ENCODE data around the gene TSPYL6.
A peak's percentile ranks its signal among the peaks of the same experiment; 100 is the strongest.
"Not testable (repeated sequence)": the region's sequence is repeated elsewhere in the genome, so short reads cannot be mapped to it uniquely, and the experiment has no call there.

Gene TSPYL6

DNA sequence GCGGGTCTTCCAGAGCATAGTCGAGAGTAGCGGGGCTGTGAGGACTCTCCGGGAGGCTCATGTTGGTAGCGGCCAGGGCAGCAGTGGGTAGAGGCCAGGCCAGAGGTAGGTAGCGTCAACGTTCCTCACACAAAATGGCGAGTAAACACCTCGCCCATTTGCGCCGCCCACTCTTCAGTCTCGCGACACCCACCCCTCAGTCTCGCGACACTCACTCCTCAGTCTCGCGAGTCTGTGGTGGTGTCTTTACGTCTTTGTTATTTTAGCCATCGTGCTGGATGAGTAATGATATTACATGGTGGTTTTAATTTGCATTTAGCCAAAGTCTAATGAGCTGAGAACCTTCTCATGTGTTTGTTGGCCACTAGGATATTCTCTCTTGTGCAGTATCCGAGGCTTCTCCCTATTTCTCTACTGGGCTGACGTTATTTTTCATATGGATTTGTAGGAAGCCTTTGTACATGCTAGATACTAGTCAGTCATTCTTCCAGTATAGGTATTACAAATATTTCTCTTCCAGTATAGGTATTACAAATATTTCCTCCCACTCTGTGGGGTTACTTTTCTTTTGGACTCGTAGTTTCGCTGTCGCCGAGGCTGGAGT is at the start of gene TSPYL6:
TSPYL6 (minus strand) TSS at position 139 of the 604 bp plus-strand sequence; CDS start at position 61, 78 bp downstream.
- FAIRE-seq: no peak

DNA sequence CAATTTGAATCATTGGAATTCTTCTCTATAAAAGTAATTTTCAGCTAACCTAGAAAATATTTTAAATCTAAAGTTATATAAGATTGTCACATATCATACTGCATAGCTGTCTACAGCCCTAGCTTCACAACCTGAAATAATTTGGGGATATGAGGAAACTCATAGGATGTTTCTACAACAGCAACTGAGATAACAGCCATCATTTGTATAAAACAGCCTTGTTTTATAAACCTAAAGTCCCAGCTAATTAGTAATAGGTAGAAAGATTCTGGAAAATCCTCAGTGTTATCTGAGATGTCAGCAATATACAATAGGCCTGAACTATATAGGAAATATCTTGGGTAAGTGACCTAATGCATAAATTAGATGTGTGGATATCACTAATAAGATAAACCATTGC is 47.6 kb upstream of the TSPYL6 start:
- DNase-seq (ENCODE audit: low spot score) (no peak), FAIRE-seq (no peak)

More for the DNA sequence above, at the start of gene TSPYL6:
- DNase-seq (ENCODE audit: low spot score): no peak

DNA sequence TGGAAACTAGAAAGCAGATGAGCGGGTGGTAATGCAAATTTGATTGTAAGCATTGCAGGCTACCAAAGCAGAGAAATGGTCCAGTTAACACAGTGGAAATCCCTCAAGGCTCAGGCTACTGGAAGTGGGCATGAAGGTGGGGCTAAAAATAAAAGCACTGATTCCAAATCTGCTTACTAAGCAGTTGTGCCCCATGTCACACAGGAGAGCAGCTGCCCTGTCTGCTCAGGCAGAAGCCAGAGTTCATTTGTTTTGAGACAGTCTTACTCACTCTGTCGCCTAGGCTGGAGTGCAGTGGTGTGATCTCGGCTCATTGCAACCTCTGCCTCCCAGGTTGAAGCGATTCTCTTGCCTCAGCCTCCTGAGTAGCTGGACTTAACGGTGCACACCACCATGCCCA is 42.5 kb upstream of the TSPYL6 start:
- FAIRE-seq (no peak), DNase-seq (ENCODE audit: low spot score) (no peak)

DNA sequence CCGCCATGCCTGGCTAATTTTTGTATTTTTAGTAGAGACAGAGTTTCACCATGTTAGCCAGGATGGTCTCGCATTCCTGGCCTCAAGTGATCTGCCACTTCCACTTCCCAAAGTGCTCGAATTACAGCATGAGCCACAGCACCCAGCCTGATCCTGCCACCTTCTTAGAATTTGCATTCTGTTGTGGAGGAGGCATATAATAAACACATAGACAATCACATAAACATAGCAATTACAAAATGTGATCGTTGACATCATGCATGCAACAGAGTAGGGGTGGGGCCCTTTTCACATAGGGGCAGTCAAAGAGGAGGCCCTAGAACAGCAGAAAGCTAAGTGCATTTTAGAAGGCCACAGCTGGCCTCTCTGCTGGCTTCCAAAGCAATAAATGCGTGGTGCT is 39.9 kb upstream of the TSPYL6 start:
- DNase-seq (ENCODE audit: low spot score) (no peak), FAIRE-seq (no peak)

DNA sequence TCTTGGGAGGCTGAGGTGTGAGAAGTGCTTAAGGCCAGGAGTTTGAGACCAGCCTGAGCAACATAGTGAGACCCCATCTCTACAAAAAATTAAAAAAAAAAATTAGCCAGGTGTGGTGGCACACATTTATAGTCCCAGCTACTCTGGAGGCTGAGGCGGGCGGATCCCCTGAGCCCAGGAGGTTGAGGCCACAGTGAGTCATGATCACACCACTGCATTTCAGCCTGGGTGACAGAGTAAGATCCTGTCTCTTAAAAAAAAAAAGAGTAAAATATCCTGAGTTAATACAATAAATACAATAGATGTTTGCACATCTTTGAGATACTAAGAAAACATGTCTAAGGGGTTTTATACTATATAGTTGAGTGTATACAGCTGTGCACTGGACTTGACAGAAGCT is 38.6 kb upstream of the TSPYL6 start:
- DNase-seq (ENCODE audit: low spot score): not testable (repeated sequence)
- FAIRE-seq: peak; percentile 84

GRCh38 chr2:54290356-54291025 is 34.5 kb upstream of the TSPYL6 start:
- FAIRE-seq (no peak), DNase-seq (ENCODE audit: low spot score) (no peak)

GRCh38 chr2:54289917-54290316 is 33.9 kb upstream of the TSPYL6 start:
- no peak for FAIRE-seq
- DNase-seq (ENCODE audit: low spot score): no peak

DNA sequence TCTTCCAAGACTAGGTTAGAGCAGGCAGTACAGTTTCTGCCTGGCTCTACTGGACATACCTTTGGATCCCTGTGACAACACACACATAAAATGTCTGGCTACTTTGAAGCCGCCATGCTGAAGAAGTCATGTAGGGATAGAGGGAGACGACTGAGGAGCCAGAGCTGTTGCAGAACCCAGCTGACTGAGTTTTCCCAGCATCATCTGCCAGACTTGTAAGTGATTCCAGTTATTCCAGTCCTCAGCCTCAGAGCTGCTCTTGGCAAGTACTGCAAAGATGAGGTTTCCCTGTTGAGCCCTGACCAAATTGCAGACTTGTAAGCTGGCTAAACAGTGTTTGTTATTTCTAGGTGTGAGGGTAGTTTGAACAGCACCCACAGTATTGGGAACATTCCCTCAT is 31.5 kb upstream of the TSPYL6 start:
- FAIRE-seq (no peak), DNase-seq (ENCODE audit: low spot score) (no peak)

- DNase-seq (ENCODE audit: low spot score) (no peak), FAIRE-seq (no peak)
Observed at GRCh38 chr2:54285451-54285850, 29.4 kb upstream of the TSPYL6 start.

GRCh38 chr2:54284826-54285225 is 28.8 kb upstream of the TSPYL6 start:
- DNase-seq (ENCODE audit: low spot score): no peak
- no peak for FAIRE-seq

DNA sequence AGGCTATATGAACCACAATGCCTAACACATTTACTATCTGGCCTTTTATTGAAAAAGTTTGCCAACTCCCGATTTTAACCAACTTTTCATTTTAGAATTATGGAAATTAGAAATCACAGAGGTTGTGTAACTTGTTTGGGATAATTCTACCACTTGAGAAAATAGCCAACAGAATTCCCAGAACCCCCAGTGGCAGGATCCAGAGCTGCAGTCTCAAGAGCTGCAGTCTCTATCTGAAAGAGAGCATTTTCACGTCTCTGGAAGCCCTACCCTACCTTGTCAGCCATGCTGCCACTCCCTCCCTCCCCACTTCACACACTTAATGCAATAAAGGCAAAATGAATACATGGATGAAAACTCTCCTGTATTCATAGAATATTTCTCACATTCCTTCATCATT is 23.4 kb upstream of the TSPYL6 start:
- DNase-seq (ENCODE audit: low spot score) (no peak), FAIRE-seq (no peak)

DNA sequence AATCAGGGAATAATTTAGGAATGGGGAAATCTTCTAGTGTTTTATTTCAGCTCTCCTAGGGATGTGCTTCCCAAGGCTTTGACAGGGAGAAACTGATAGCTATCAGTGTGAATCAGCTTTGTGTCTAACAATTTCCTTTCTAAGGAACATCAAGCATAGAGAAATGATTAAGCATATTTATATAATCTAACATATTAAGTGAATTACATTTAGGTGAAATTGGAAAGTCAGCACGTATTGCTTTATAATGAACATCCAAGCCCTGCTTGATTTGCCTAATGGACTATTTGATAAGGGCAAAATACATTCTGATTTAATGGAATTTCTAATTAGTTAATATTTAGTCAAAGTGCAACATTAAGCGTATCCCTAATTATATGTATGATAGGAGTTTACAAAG is 19.5 kb upstream of the TSPYL6 start:
- no peak for FAIRE-seq
- no peak for DNase-seq (ENCODE audit: low spot score)

- FAIRE-seq (no peak), DNase-seq (ENCODE audit: low spot score) (no peak)
Observed at GRCh38 chr2:54274781-54275242, 18.8 kb upstream of the TSPYL6 start.

GRCh38 chr2:54271843-54272627 is 16.0 kb upstream of the TSPYL6 start:
- DNase-seq (ENCODE audit: low spot score): no peak
- no peak for FAIRE-seq

DNA sequence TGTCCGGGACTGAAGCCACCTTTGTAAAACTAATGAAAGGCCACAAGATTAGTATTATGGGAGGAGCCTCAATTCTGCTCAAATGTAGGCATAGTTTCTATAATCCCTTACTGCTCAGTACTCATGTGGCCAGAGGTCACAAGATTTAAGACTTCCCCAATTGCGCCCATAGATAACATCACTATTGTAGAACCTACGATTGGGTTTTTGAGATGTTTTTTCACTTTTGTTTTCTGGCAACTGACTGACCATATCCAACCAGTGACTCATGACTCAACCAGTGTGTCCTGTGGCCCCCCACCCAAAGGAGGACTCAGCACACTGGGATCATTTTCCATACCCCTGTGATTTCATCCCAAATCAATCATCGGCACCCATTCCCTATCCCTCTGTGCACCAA is 15.2 kb upstream of the TSPYL6 start:
- DNase-seq (ENCODE audit: low spot score) (no peak), FAIRE-seq (no peak)

GRCh38 chr2:54267577-54267976 is 11.5 kb upstream of the TSPYL6 start:
- no peak for FAIRE-seq
- DNase-seq (ENCODE audit: low spot score): no peak

DNA sequence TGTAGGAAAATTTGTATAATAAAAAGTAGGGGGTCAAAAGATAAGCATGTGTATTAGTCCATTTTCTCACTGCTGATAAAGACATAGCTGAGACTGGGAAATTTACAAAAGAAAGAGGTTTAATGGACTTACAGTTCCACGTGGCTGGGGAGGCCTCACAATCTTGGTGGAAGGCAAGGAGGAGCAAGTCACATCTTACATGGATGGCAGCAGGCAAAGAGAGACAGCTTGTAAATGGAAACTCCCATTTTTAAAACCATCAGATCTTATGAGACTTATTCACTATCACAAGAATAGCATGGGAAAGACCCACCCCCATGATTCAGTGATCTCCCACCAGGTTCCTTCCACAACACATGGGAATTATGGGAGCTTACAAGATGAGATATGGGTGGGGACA is 9.1 kb upstream of the TSPYL6 start:
- not testable (repeated sequence) for DNase-seq (ENCODE audit: low spot score); FAIRE-seq

GRCh38 chr2:54262015-54262765 is 6.2 kb upstream of the TSPYL6 start:
- FAIRE-seq (peak; percentile 20), DNase-seq (ENCODE audit: low spot score) (no peak)

- FAIRE-seq: no peak
- DNase-seq (ENCODE audit: low spot score): no peak
Observed at GRCh38 chr2:54261537-54261936, 5.5 kb upstream of the TSPYL6 start.

- no peak for DNase-seq (ENCODE audit: low spot score)
- no peak for FAIRE-seq
Observed at GRCh38 chr2:54260241-54260595, 4.2 kb upstream of the TSPYL6 start.

DNA sequence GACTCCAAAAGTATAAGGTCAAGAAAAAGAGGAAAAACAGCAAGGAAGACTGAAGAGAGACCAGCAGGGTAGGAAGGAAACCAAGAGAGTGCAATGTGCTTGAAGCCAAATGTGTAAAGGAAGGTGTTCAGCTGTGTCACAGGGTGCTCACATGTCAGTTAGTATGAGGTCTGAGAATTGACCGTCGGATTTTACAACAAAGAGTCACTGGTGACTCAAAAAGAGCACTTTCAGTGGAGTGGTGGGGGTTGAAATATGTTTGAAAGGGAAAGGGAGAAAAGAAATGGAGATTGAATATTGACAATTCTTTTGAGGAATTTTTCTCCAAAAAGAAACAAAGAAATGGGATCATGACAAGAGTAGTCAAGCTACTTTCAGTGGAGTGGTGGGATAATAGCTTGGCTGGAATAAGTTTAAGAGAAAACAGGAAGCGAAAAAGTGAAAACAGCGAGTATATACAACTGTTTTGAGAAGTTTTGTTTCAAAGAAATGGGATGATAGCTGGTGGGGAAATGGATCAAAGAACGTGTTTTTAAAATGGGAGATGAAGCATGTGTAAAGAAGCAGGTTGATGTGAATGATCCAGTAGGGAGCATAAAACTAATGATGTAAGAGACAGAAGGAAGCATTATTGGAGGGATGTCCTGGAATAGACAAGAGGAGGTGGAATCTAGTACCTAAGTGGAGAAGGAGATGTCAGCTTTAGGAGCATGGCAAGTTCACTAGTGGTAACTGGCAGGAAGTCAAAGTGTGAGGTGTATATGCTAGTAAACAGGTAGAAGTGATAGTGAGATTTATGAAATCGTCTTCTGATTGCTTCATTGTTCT is 3.6 kb upstream of the TSPYL6 start:
- FAIRE-seq: no peak

More for the DNA sequence above, 3.6 kb upstream of the TSPYL6 start:
- DNase-seq (ENCODE audit: low spot score): no peak
